Upper lobe of left lung (tissue), 4 donors: ENCODE results near the gene SIRPA.

Source experiments
- POLR2A ChIP-seq, 4 donors: fragments of 450-650 bp; IDR thresholded peaks; one replicate each; pipeline ENCODE4 v1.5.1; 2016 to 2017; ENCODE audit warnings: antibody characterized with exemption in 4 of 4, mild to moderate bottlenecking in 2 of 4
- POLR2AphosphoS5 ChIP-seq, 2 donors: sonication (generic); formaldehyde crosslinking; IDR thresholded peaks; one replicate each; pipeline ENCODE4 v1.5.1; 2017; ENCODE audit warnings: antibody characterized with exemption in 2 of 2
- TF ChIP-seq, protein P1 (sequence below), 6 experiments: fragments of 450-650 bp in 4 of 6; fragments of 200-600 bp in 2 of 6; sonication (generic) in 2 of 6; IDR thresholded peaks; one replicate each; pipeline ENCODE4 v1.5.1; 2016 to 2019; ENCODE audit warnings: antibody characterized with exemption in 6 of 6

DNA sequence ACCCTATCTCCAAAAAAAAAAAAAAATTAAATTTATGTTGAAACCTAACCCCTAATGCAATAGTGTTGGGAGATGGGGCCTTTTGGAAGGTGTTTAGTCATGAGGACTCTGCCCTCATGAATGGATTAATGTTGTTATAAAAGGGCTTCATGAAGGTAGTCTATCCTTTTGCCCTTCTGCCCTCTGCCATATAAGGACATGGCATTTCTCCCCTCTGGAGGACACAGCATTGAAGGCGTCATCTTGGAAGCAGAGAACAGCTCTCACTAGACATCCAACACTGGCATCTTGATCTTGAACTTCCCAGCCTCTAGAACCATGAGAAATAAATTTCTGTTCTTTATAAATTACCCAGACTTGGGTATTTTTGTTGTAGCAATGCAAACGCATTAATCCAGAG is 63.2 kb downstream of the SIRPA start:
- TF ChIP-seq, protein P1, sequence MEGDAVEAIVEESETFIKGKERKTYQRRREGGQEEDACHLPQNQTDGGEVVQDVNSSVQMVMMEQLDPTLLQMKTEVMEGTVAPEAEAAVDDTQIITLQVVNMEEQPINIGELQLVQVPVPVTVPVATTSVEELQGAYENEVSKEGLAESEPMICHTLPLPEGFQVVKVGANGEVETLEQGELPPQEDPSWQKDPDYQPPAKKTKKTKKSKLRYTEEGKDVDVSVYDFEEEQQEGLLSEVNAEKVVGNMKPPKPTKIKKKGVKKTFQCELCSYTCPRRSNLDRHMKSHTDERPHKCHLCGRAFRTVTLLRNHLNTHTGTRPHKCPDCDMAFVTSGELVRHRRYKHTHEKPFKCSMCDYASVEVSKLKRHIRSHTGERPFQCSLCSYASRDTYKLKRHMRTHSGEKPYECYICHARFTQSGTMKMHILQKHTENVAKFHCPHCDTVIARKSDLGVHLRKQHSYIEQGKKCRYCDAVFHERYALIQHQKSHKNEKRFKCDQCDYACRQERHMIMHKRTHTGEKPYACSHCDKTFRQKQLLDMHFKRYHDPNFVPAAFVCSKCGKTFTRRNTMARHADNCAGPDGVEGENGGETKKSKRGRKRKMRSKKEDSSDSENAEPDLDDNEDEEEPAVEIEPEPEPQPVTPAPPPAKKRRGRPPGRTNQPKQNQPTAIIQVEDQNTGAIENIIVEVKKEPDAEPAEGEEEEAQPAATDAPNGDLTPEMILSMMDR (IDR thresholded peaks at IDR 0.05) = no peak
- TF ChIP-seq POLR2AphosphoS5 (IDR thresholded peaks at IDR 0.05) (no peak), POLR2A (IDR thresholded peaks at IDR 0.05) (no peak)
